Activated CD8-positive, alpha-beta T cell treated with anti-CD3 and anti-CD28 coated beads, Interleukin-2, amount 10 ng/mL, durations not matched to agents 7 days and 5 days (primary cell): ENCODE results near the gene JAK1. TPM values are rescaled to one million over a fixed set of nuclear protein-coding genes. Genes with fewer than 3 reads are reported as not detected.
"Not testable (repeated sequence)": the region's sequence is repeated elsewhere in the genome, so short reads cannot be mapped to it uniquely, and the experiment has no call there.

Experiments
- ATAC-seq: fragments of 150-1000 bp; cut with Tn5 transposase; one replicate; pipeline ENCODE4 v1.10.0; 2021; ENCODE audit warnings: moderate library complexity
- CTCF ChIA-PET: fragments of 350-600 bp; sonication (Branson Sonifier 250); formaldehyde crosslinking; loops from one replicate; lab custom pipeline; 2021; ENCODE audit warnings: antibody characterized with exemption; lab: Charles Lee
- POLR2A ChIA-PET: fragments of 350-600 bp; sonication (Branson Sonifier 250); formaldehyde crosslinking; loops from one replicate; lab custom pipeline; 2021; ENCODE audit warnings: antibody characterized with exemption; lab: Charles Lee
- DNase-seq: peaks from one replicate; pipeline ENCODE4 v3.0.0-alpha.2; 2020
- H3K27ac Mint-ChIP-seq: one replicate; pipeline ENCODE4 v1.8.0; 2021; ENCODE audit warnings: mild to moderate bottlenecking, mixed read lengths
- H3K27me3 Mint-ChIP-seq: one replicate; pipeline ENCODE4 v1.8.0; 2021; ENCODE audit warnings: low read depth, mixed read lengths
- H3K36me3 Mint-ChIP-seq: one replicate; pipeline ENCODE4 v1.8.0; 2021; ENCODE audit warnings: low read depth, mixed read lengths
- H3K4me1 Mint-ChIP-seq: one replicate; pipeline ENCODE4 v1.8.0; 2021; ENCODE audit warnings: low read depth, mixed read lengths
- H3K4me3 Mint-ChIP-seq: one replicate; pipeline ENCODE4 v1.8.0; 2021; ENCODE audit warnings: mild to moderate bottlenecking, mixed read lengths
- H3K9me3 Mint-ChIP-seq: one replicate; pipeline ENCODE4 v1.8.0; 2022; ENCODE audit warnings: mixed read lengths; ENCODE audit not compliant: insufficient read depth
- total RNA-seq, 2 experiments: library from RNA; stranded (reverse); gene quantifications; one replicate each; pipeline ENCODE4 v1.2.3, GENCODE V29; 2021

The JAK1 gene
- total RNA-seq, 2 experiments from 2014 or later: 156 to 159 TPM

DNA sequence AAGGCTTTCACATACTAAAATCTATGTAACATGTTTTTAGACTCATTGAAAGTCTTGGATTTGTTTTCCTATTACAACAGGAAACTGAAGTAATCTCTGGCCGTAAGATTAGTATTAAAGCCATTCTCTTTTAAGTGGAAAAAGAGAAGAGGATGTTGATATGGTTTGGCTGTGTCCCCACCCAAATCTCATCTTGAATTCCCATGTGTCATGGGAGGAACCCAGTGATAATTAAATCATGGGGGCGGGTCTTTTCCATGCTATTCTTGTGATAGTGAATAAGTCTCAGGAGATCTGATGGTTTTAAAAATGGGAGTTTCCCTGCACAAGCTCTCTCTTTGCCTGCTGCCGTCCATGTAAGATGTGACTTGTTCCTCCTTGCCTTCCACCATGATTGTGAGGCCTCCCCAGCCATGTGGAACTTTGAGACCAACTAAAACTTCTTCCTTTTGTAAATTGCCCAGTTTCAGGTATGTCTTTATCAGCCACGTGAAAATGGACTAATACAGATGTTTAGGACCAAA is 32.1 kb upstream of the JAK1 start:
- CTCF ChIA-PET, H3K27ac Mint-ChIP-seq, H3K36me3 Mint-ChIP-seq, H3K4me3 Mint-ChIP-seq, POLR2A ChIA-PET, ATAC-seq, H3K9me3 Mint-ChIP-seq, H3K27me3 Mint-ChIP-seq, DNase-seq: not testable (repeated sequence)
- peaks cover 26% of the 10 kb centered on the region for H3K4me1 Mint-ChIP-seq

DNA sequence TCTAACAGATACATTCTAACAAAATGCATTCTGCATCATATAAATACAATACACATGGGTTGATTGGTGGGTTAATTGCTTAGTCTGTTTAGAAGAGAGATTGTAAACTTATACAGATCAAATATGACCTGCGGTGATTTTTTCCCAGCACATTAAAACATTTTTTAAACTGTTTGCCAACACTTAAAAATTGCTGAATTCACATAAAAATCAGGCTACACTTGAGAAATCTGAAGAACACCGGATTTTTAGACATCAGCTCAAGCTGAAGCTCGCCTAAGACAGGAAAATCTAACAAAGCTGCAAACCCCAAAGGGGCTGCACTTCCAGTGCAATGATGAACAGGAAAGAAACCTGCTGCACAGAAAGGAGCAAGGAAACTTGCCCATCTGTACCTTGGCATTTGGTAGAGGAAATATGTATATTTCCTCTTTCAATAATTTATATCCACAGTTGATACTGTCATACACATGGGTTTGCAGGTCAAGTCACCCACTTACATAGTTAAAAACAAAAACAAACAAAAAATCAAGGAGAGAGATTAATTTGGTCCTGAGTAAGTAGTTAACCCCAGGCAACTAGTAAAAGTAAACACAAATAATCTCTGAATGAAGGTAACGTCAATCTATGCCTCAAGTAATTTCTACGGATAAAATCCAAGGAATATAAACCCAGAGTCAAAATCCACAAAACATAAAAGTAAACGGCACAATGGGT is 30.4 kb upstream of the JAK1 start:
- ATAC-seq (no peak), DNase-seq (no peak)
- Mint-ChIP-seq H3K9me3 (no peaks in the 10 kb centered on the region), H3K4me1 (peaks cover 13% of the 10 kb centered on the region), H3K27me3 (no peaks in the 10 kb centered on the region), H3K4me3 (no peak overlapping the region), H3K36me3 (peaks cover 10% of the 10 kb centered on the region), H3K27ac (no peak overlapping the region)
- ChIA-PET CTCF (no interaction called here), POLR2A (no interaction called here)

DNA sequence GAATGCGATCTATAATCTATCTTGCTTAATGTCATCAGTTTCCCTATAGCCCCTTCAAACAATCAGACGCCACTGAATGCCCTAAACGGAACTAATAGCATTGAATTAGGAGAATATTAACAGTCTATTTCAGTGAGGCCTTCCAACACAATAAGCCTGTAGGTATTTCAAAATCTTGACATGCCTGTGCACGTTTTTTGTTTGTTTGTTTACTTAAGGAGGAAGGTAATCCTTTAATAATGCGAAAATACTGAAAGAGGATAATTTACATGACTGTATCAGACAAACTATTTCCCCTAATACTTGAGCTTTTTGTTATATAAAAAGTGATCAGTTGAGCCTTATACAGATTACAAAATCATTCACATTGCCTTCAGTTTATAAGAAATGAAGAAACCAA is 29.0 kb upstream of the JAK1 start:
- Mint-ChIP-seq H3K4me3 (no peak overlapping the region), H3K27ac (no peak overlapping the region), H3K36me3 (peaks cover 10% of the 10 kb centered on the region), H3K27me3 (no peaks in the 10 kb centered on the region), H3K4me1 (peaks cover 2% of the 10 kb centered on the region), H3K9me3 (no peaks in the 10 kb centered on the region)
- POLR2A ChIA-PET: no interaction called here
- CTCF ChIA-PET: no interaction called here
- no peak for DNase-seq
- ATAC-seq: no peak

DNA sequence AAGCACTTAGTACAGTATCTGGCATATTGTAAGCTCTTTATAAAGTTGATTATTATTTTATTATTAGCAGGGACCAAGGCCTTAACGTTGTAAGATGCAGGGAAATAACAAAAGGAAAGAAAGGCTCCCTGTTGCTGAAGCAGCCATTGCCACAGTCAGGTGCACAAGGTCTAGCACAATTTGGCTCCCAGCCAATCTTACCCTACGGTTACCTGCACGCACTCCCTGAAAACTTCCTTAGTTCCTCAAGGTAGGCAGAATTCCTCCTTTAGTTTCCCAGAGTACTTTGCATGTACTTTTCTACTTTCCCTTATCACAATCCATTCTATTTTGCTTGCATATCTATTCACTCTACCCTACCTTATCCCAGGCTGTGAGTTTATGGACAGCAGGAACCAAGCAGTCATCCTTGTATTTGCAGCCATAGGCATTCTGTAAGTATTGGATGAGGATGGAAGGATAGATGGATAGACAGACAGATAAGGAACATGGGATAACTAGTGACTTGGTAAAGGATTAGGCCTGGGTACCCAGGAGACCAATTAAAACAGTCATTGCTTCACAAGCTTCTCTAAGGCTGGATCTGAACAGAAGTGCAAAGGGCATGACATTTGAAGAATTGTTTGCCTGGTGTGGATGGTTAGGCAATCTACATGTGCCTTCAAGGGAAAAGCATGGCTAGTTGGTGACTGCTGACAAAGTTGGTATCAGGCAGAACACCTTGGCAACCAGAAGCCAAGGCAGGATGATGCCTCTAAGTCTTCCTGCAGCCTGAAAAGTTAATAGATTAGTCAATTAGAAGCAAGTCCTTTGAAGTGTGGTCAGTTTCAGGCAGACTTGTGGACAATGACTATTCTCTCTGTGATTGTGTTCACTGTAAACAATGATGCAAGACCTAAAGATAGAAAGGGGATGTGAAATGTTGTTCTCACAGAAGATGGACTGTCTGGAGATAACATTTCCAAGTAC is 20.8 kb upstream of the JAK1 start:
- DNase-seq: no peak

DNA sequence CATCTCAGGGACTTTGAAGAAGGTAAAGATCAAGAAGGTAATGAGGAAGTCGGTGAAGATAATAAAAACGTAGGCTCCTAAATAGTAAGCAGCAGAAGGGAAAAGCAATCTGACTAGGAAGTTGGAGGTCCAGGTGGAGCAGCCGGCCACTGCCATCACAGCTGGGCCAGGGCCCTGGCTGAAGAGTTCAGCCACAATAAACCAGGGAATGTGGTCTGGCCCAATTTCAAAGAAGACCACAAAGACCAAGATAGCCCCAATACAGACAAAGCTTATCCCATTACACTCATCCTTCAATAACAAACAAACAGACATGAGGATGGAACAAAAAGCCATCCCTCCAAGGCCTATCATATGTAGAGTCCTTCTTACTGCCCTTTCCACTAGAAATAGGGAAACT is 18.4 kb upstream of the JAK1 start:
- no peaks in the 10 kb centered on the region for H3K36me3 Mint-ChIP-seq
- CTCF ChIA-PET: no interaction called here
- no peaks in the 10 kb centered on the region for H3K27me3 Mint-ChIP-seq
- DNase-seq: no peak
- POLR2A ChIA-PET: no interaction called here
- H3K4me3 Mint-ChIP-seq: no peak overlapping the region
- H3K27ac Mint-ChIP-seq: no peak overlapping the region
- H3K4me1 Mint-ChIP-seq: peaks cover 16% of the 10 kb centered on the region
- no peak for ATAC-seq
- peaks cover 3% of the 10 kb centered on the region for H3K9me3 Mint-ChIP-seq

More for the DNA sequence above, 20.8 kb upstream of the JAK1 start:
- Mint-ChIP-seq H3K36me3 (no peaks in the 10 kb centered on the region), H3K4me3 (no peak overlapping the region), H3K27ac (no peak overlapping the region), H3K27me3 (no peaks in the 10 kb centered on the region), H3K9me3 (no peaks in the 10 kb centered on the region), H3K4me1 (peaks cover 8% of the 10 kb centered on the region)
- ATAC-seq: no peak
- ChIA-PET POLR2A (interaction anchor here (0.5 to 0.7 kb wide), 3 partner anchors 27 to 179 kb away, joined by 3 to 4 read pairs (median 3); no protein-coding TSS in a partner anchor), CTCF (no interaction called here)

DNA sequence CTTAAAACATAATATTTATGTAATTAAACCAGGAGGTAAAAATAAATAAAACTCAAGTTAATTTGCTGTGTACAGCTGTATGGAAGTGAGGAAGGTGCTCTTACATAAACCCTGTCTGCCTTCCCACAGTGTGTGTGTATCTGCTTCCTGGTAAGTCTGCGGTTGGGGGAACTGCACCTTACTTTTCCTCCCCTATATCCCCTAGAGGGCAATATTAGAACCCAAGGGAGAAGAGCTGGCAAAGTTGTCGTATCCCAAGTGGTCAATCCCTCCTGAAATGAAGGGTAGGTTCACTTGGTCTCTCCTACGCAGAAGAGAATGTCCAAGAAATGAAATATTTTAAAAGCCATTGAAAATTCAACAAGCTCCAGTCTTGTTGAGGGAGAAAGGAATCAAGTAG is 17.8 kb upstream of the JAK1 start:
- POLR2A ChIA-PET: no interaction called here
- Mint-ChIP-seq H3K9me3 (peaks cover 3% of the 10 kb centered on the region), H3K27me3 (no peaks in the 10 kb centered on the region), H3K4me1 (peaks cover 16% of the 10 kb centered on the region), H3K27ac (no peak overlapping the region), H3K36me3 (no peaks in the 10 kb centered on the region), H3K4me3 (no peak overlapping the region)
- ATAC-seq (no peak), DNase-seq (no peak)
- CTCF ChIA-PET: no interaction called here

DNA sequence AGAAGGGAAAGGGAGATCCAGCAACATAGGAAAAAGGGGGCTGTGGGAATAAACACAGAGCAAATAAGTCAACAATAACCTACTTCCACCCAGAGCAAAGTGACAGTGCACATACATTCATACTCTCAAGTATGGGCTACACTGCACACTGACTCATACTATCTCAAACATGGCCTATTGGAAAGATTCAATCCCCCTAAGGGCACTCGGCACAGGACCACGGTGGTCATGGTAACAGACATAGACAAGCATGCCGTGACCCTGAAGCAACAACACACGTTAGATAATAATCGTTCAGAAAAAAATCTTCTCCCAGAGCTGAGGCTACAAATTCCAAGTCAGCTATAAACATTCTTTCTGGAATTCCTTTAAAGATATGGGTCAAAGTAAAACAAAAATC is 16.8 kb upstream of the JAK1 start:
- ATAC-seq: no peak
- Mint-ChIP-seq H3K4me1 (peaks cover 16% of the 10 kb centered on the region), H3K27ac (no peak overlapping the region), H3K4me3 (no peak overlapping the region), H3K27me3 (no peaks in the 10 kb centered on the region), H3K36me3 (no peaks in the 10 kb centered on the region), H3K9me3 (peaks cover 3% of the 10 kb centered on the region)
- POLR2A ChIA-PET: no interaction called here
- CTCF ChIA-PET: no interaction called here
- DNase-seq: no peak

DNA sequence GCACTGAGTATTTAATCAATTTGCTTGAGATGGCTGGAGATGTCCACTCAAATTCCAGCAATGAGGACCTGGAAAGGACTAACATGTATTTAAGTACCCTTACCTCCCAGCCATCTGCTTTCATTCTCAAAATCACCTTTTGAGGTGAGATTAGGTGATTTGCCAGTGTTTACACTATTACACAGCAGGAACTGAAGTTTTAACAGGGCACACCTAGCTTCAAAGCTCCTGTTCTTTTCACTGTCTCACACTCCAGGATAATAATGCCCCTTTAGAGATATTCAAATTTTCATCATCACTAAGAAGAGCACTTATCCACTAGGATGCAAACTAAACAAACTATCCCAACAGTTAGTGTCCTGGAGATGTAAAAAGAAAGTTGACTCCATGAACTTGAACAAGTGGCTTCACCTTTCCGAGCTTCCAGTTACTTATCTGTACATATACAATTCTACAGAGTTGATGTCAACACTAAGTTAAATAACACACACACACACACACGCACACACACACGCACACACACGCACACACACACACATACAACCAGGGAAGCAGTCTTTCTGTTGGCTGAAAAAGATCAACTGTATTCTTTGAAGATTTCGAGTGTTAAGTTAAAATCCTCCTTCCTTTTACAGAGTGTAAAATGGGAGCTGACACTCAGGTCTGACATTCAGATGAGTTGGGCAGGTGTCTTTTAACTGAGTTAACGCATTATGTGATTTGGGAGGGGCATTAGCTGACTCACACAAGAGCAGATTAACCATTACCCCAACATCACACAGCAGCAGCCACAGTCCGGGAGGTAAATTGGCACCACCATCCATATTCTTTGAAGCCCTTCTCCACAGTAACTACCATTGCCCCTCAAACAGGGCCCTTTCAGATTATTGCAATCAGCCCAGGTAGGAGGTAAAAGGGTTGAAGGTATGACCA is 15.5 kb upstream of the JAK1 start:
- POLR2A ChIA-PET: interaction anchor here (0.7 kb wide), 1 partner anchor 18 kb away, joined by 3 read pairs; no protein-coding TSS in a partner anchor
- Mint-ChIP-seq H3K4me1 (peaks cover 16% of the 10 kb centered on the region), H3K36me3 (no peaks in the 10 kb centered on the region), H3K27ac (no peak overlapping the region), H3K27me3 (no peaks in the 10 kb centered on the region), H3K9me3 (peaks cover 3% of the 10 kb centered on the region), H3K4me3 (no peak overlapping the region)
- ATAC-seq (no peak), DNase-seq (no peak)
- CTCF ChIA-PET: no interaction called here

DNA sequence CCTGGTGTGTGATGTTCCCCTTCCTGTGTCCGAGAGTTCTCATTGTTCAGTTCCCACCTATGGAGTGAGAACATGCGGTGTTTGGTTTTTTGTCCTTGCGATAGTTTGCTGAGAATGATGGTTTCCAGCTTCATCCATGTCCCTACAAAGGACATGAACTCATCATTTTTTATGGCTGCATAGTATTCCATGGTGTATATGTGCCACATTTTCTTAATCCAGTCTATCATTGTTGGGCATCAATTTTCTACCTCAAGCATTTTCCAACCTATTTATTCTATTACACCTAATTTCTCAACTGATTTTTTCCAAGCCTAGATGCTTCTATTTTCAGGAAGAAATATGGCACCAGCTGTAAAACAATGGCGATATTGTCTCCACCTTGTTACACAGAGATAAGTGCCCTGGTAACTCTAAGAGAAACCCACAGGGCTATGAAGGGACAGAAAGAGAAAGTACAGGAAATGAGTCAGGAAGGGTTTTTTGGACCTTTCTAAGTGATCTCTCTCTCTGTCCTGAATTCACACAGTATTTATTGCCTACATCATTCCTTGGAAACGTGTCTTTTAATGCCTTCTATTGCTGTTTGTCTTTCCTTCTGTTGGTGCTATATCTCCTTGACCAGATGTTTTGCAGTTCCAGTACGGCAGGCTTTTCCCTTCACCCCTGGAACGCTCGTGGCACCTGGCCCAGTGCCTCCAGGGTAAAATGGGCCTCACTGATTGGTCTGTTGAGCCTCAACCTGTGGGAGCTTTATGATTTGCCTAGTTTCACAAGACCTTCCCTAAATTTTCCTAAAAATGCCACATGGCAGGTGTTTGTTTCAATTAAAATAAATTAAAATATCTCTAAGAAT is 14.6 kb upstream of the JAK1 start:
- Mint-ChIP-seq H3K4me1 (peaks cover 16% of the 10 kb centered on the region), H3K4me3 (no peak overlapping the region), H3K27ac (peak overlapping the region; percentile 18), H3K36me3 (no peaks in the 10 kb centered on the region), H3K27me3 (no peaks in the 10 kb centered on the region), H3K9me3 (peaks cover 3% of the 10 kb centered on the region)
- ATAC-seq: peak; percentile 47
- POLR2A ChIA-PET: interaction anchor here (0.5 kb wide), 1 partner anchor 11 kb away, joined by 3 read pairs; no protein-coding TSS in a partner anchor
- CTCF ChIA-PET: no interaction called here
- no peak for DNase-seq

DNA sequence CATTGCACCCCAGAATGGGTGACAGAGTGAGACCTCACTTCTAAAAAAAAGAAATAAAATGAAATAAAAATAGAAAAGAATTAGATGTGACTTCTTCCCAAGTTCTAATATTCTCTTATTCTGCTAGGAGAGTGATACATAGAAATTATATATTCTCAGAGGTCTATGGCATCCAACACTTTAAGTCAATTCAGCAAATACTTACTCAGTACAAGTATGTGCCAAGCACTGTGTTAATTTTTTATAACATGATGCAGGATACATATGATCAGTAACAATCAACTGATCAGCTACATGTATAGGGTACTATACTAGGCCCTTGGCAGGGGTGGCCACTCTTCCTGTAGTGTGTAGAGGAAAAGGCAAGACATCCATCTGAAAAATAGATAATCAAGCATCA is 13.0 kb upstream of the JAK1 start:
- no peaks in the 10 kb centered on the region for H3K27me3 Mint-ChIP-seq
- ATAC-seq (no peak), DNase-seq (no peak)
- H3K4me3 Mint-ChIP-seq: no peak overlapping the region
- H3K36me3 Mint-ChIP-seq: no peaks in the 10 kb centered on the region
- POLR2A ChIA-PET: no interaction called here
- peaks cover 16% of the 10 kb centered on the region for H3K4me1 Mint-ChIP-seq
- H3K27ac Mint-ChIP-seq: no peak overlapping the region
- H3K9me3 Mint-ChIP-seq: peaks cover 3% of the 10 kb centered on the region
- CTCF ChIA-PET: interaction anchor here (1.6 kb wide), 1 partner anchor 13 kb away, joined by 4 read pairs; the partner anchor contains the start of gene JAK1
